Raji (cell line): ENCODE measurements around the gene ADAMTS12.

Experiments used
- POLR2A ChIP-seq: IDR thresholded peaks from 2 replicates; pipeline ENCODE4 v1.6.1; 2011; ENCODE audit warnings: low read depth, low read length, control low read depth; ENCODE audit not compliant: insufficient read depth

The ADAMTS12 gene

DNA sequence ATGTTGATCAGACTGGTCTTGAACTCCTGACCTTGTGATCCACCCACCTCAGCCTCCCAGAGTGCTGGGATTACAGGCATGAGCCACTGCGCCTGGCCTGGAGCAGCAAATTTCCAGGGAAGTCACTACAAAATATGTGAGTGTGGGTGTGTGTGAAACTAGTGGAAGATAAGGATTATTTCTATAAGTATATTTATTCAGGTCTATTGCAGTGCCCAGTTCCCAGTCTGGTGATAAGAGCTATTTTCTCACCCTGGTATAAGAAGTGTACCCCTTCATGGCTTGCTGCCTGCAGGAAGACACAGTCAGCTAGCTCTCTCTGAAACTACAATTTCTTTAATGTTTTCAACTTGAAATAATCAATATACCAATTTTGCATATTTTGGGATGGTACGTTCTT is 414.0 kb downstream of the ADAMTS12 start:
- no peak for TF ChIP-seq POLR2A

GRCh38 chr5:33476992-33477391 is 414.8 kb downstream of the ADAMTS12 start:
- no peak for TF ChIP-seq POLR2A

- no peak for TF ChIP-seq POLR2A
Measured at GRCh38 chr5:33475706-33476105, 416.1 kb downstream of the ADAMTS12 start.

GRCh38 chr5:33474931-33475499 is 416.8 kb downstream of the ADAMTS12 start:
- no peak for TF ChIP-seq POLR2A

DNA sequence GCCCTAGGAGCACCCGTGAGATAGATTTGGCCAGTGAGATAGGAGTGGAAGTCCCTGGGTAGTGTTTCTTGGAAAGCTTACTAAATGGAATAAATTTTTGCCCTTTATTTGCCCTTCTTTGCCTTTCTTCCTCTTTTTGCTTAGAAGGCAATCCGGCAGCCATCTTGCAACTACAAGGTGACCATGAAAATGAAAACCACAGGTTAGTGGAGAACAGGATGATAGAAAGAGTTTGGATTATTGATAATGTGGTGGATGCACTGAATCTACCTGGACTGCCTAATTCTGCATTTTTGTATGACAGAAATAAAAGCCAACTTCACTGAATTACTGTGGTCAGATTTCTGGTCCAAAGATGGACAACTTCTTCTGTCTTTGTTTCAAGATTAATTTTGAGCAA is 417.8 kb downstream of the ADAMTS12 start:
- no peak for TF ChIP-seq POLR2A
